GM12874 (cell line): Measurements from ENCODE around the gene UBE2O.

Experiments used
- CTCF ChIP-seq: IDR thresholded peaks from 2 replicates; pipeline ENCODE4 v1.5.1; 2011; ENCODE audit warnings: low read depth, mild to moderate bottlenecking, control low read depth, low read length, moderate library complexity; ENCODE audit not compliant: insufficient read depth

The UBE2O gene

DNA sequence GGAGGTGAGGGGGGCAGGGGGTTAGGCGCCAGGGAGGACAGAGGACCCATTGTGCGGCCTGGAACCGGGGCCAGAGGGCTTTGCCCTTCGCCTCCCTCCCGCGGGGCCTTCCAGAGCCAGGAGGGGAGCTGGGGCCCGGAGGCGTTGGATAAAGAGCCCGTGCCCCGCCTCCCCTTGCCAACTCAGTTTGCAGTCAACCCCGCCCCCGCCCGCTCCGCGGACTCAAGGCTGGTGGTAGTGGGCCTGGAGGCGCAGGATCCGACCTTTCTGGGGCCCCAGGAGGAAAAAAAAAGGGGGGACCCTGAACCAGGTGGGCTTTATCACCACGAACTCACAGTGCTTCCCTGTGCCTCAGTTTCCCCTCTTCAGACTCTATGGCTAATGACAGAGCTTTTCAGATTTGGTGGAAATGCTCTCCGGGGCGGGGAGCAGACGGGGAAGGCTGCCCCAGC, 70.6 kb downstream of the UBE2O start:
- TF ChIP-seq CTCF, result no peak

DNA sequence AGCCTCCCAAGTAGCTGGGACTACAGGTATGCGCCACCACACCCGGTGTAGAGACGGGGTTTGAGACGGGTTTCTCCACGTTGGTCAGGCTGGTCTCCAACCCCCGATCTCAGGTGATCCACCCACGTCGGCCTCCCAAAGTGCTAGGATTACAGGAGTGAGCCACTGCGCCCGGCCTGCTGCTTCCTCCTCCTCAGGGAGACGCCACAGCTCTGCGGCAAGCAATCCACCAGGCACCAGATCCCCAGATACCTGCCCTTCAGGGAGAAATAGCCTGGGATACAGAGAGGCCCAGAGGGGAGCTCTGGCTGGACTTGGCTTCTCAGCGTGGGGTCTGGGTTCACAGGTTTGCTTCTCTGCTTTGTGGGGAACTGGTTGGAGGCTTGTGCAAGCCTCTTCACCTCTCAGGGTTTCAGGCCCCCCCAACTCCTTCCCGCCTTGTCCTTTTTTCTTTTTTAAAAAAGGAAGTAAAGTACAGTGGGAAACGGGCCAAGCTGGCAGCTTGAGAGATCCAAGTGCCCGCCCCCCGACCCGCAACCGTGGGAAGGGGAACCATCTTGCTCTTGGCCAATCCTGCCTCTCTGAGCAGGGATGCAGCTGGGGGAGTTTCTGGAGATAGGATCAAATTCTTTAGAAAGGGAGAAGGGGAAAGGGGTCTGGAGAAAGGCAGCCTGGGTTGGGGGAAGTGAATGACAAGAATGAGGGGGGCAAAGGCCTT, 71.2 kb downstream of the UBE2O start:
- no peak for TF ChIP-seq CTCF

GRCh38 chr17:76379646-76380376, 73.1 kb downstream of the UBE2O start:
- no peak for TF ChIP-seq CTCF

GRCh38 chr17:76379275-76379641, 73.7 kb downstream of the UBE2O start:
- TF ChIP-seq CTCF, result no peak

GRCh38 chr17:76378548-76379274, 74.2 kb downstream of the UBE2O start:
- TF ChIP-seq CTCF, result no peak

GRCh38 chr17:76376318-76377133, 76.4 kb downstream of the UBE2O start:
- no peak for TF ChIP-seq CTCF
